Mammary epithelial cell (primary cell): ENCODE results near the gene CHAF1A.

Experiments
- EZH2 ChIP-seq: IDR thresholded peaks from 2 replicates; pipeline ENCODE4 v1.6.1; 2012; ENCODE audit warnings: low read length, inconsistent platforms, borderline replicate concordance
- TF ChIP-seq, protein P1 (sequence below), 2 donors: IDR thresholded peaks in 1 of 2; conservative IDR thresholded peaks in 1 of 2; 2 replicates each; pipeline ENCODE4 v1.5.1; 2011 to 2012; ENCODE audit warnings: inconsistent platforms in 2 of 2, low read length in 2 of 2, mild to moderate bottlenecking in 2 of 2, control low read depth in 1 of 2, low read depth in 1 of 2; ENCODE audit not compliant: insufficient read depth in 1 of 2; ENCODE audit errors: extremely low read depth in 1 of 2

DNA sequence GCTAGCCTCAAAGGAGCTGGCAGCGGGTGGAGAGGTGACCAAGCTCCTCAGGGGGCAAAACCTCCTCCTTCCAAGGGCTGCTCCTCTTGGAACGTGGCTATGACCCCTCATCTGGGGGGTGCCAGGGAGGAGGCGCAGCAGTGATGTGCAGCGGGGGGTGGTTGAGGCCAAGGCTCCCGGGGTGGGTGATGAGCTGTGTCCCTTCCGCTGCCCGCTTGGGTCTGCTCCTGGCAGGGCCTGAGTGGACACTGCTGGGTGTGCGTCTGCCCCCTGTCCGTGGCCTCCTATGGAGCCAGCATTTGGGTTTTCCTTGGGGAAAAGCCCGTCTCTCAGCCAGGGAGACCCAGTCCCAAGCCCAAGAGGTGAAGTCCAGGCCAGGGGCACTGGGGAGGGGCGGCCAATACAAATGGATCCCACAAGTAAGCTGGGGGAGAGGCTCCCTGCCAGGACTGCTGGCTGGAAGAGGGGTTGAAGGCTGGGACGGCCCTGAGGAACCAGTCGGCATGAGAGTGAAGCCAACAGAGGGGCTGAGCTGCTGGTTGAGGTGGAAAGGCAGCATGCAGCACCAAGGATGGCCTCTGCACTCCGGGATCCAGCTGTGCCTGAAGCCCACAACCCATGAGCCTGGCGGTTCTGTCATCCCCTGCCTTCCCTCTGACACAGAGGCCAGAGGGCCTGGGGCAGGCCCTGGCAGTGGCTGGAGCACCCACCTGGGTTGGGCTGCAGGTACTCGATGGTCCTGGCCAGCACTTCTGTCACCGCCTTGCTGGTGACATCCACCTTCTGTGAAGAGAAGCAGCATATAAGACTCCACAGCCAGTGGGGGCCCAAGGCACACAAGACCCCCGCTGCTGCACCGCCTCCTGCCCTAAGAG is 36.4 kb upstream of the CHAF1A start:
- no peak for TF ChIP-seq EZH2
- TF ChIP-seq, protein P1, sequence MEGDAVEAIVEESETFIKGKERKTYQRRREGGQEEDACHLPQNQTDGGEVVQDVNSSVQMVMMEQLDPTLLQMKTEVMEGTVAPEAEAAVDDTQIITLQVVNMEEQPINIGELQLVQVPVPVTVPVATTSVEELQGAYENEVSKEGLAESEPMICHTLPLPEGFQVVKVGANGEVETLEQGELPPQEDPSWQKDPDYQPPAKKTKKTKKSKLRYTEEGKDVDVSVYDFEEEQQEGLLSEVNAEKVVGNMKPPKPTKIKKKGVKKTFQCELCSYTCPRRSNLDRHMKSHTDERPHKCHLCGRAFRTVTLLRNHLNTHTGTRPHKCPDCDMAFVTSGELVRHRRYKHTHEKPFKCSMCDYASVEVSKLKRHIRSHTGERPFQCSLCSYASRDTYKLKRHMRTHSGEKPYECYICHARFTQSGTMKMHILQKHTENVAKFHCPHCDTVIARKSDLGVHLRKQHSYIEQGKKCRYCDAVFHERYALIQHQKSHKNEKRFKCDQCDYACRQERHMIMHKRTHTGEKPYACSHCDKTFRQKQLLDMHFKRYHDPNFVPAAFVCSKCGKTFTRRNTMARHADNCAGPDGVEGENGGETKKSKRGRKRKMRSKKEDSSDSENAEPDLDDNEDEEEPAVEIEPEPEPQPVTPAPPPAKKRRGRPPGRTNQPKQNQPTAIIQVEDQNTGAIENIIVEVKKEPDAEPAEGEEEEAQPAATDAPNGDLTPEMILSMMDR (conservative IDR thresholded peaks at IDR 0.05 in 1 of 2, IDR thresholded peaks at IDR 0.05 in 1 of 2; ENCODE audit: extremely low read depth in 1 of 2, insufficient read depth in 1 of 2, low read depth in 1 of 2, low read length in 2 of 2) = no peak
